Measurements from ENCODE around the gene FGF18.

GRCh38 chr5:171462136-171462927 is 42.9 kb downstream of the FGF18 start:
- TF ChIP-seq CTCF (IDR thresholded peaks at IDR 0.05): no peak
- no peak for TF ChIP-seq POLR2A (IDR thresholded peaks at IDR 0.05)
- no peak for TF ChIP-seq POLR2AphosphoS5 (IDR thresholded peaks at IDR 0.05)
